Gastroesophageal sphincter (tissue), 4 donors: ENCODE measurements around the gene MAP3K20. TPM values are rescaled to one million over a fixed set of nuclear protein-coding genes. Genes with fewer than 3 reads are reported as not detected.
A peak's percentile ranks its signal among the peaks of the same experiment; 100 is the strongest.

Source experiments
- ATAC-seq: fragments of 150-250 bp; one replicate; pipeline ENCODE4 v1.9.1; 2016; ENCODE audit warnings: mild to moderate bottlenecking, moderate library complexity
- H3K27ac ChIP-seq, 4 donors: fragments of 200-600 bp; sonication (generic) in 3 of 4; 1 replicate in 3 of 4; 2 replicates in 1 of 4; pipeline ENCODE4 v1.5.1; 2016 to 2019
- H3K27me3 ChIP-seq: fragments of 200-600 bp; sonication (generic); one replicate; pipeline ENCODE4 v1.5.1; 2019
- H3K36me3 ChIP-seq, 2 donors: fragments of 200-600 bp; sonication (generic); one replicate each; pipeline ENCODE4 v1.5.1; 2019; ENCODE audit warnings: control low read depth in 1 of 2
- H3K4me1 ChIP-seq, 3 donors: fragments of 200-600 bp; sonication (generic); 1 replicate in 2 of 3; 2 replicates in 1 of 3; pipeline ENCODE4 v1.5.1; 2016 to 2019; ENCODE audit warnings: control low read depth in 2 of 3
- H3K4me3 ChIP-seq, 2 donors: fragments of 200-600 bp; sonication (generic); one replicate each; pipeline ENCODE4 v1.5.1; 2019; ENCODE audit warnings: mild to moderate bottlenecking in 1 of 2, moderate library complexity in 1 of 2
- H3K9me3 ChIP-seq, 3 donors: fragments of 200-600 bp; sonication (generic); one replicate each; pipeline ENCODE4 v1.5.1; 2017 to 2019; ENCODE audit warnings: control low read depth in 2 of 3
- EP300 ChIP-seq: sonication (generic); formaldehyde crosslinking; IDR thresholded peaks from one replicate; pipeline ENCODE4 v1.6.1; 2017; ENCODE audit warnings: antibody characterized with exemption, mild to moderate bottlenecking
- POLR2A ChIP-seq, 2 donors: fragments of 450-650 bp; IDR thresholded peaks; one replicate each; pipeline ENCODE4 v1.6.1; 2017; ENCODE audit warnings: antibody characterized with exemption in 2 of 2, mild to moderate bottlenecking in 2 of 2, moderate library complexity in 1 of 2
- POLR2AphosphoS5 ChIP-seq: sonication (generic); formaldehyde crosslinking; IDR thresholded peaks from one replicate; pipeline ENCODE4 v1.6.1; 2017; ENCODE audit warnings: antibody characterized with exemption
- WGBS, 2 donors: methylation state at CpG; one replicate each; pipeline ENCODE4 v1.1.5; 2018; ENCODE audit warnings: low coverage in 1 of 2; 5-methylcytosine and 5-hydroxymethylcytosine counted together
- total RNA-seq, 4 donors: library from RNA; depleted of rRNA; stranded (reverse); fragments of >200 nt; gene quantifications; one replicate each; pipeline ENCODE4 v1.1.0, GENCODE V29; 2016
- TF ChIP-seq, protein P1 (sequence below), 4 experiments: fragments of 200-600 bp in 2 of 4; fragments of 450-650 bp in 2 of 4; sonication (generic) in 1 of 4; IDR thresholded peaks; one replicate each; pipeline ENCODE4 v1.5.1; 2017 to 2019; ENCODE audit warnings: antibody characterized with exemption in 4 of 4, mild to moderate bottlenecking in 2 of 4, moderate library complexity in 2 of 4

The MAP3K20 gene
- total RNA-seq, 4 donors from 2014 or later, result 318 to 496 (median 327) TPM

DNA sequence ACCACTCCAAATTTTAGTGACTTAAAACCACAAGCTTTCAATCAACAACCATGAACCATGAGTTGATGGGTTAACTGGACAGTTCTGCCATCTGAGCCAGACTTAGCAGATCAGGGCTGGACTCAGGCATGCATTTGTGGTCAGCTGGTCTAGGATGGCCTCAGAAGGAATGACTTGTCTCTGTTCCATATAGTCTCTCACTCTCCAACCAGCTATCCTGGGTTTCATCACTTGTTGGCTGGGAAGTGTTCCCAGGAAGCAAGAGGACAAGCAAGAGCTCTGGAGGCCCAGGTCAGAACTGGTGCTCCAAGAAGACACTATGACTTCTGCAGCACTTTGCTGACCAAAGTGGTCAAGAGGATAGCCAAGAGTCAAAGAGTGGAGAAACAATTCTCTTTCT, 17.5 kb upstream of the MAP3K20 start:
- no peak overlapping the region for H3K27ac ChIP-seq
- peak; percentile 45 for ATAC-seq

GRCh38 chr2:173058673-173059072, 17.0 kb upstream of the MAP3K20 start:
- no peak overlapping the region for H3K27ac ChIP-seq
- ATAC-seq, result no peak

More for the DNA sequence above, 17.5 kb upstream of the MAP3K20 start:
- Histone ChIP-seq H3K4me3 (no peak overlapping the region), H3K27me3 (no peaks in the 10 kb centered on the region), H3K9me3 (no peaks in the 10 kb centered on the region), H3K36me3 (no peaks in the 10 kb centered on the region), H3K4me1 (peaks cover 0 to 4% (median 2%) of the 10 kb centered on the region in 3 donors)
- TF ChIP-seq EP300, result no peak
- no peak for TF ChIP-seq POLR2AphosphoS5
- TF ChIP-seq POLR2A (IDR thresholded peaks at IDR 0.05), result no peak
- TF ChIP-seq, protein P1, sequence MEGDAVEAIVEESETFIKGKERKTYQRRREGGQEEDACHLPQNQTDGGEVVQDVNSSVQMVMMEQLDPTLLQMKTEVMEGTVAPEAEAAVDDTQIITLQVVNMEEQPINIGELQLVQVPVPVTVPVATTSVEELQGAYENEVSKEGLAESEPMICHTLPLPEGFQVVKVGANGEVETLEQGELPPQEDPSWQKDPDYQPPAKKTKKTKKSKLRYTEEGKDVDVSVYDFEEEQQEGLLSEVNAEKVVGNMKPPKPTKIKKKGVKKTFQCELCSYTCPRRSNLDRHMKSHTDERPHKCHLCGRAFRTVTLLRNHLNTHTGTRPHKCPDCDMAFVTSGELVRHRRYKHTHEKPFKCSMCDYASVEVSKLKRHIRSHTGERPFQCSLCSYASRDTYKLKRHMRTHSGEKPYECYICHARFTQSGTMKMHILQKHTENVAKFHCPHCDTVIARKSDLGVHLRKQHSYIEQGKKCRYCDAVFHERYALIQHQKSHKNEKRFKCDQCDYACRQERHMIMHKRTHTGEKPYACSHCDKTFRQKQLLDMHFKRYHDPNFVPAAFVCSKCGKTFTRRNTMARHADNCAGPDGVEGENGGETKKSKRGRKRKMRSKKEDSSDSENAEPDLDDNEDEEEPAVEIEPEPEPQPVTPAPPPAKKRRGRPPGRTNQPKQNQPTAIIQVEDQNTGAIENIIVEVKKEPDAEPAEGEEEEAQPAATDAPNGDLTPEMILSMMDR (IDR thresholded peaks at IDR 0.05), result no peak

DNA sequence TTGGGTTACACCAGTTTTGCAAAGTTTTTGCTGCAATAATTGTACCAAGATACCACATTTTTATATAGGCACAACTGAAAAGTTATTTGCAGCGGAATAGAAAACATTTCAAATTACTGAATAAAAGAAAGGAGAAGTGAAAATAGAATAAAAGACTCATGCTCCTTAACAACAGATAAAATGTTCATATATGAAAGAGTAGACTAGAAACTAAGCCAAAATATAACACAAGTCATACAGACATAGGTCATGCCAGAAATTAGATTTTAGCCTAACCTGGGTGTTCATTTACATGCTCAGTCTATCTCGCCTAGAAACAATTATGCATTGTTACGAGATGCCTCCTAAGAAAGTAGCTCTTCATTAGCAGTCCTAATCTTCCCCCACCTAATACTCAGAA, 16.4 kb upstream of the MAP3K20 start:
- ATAC-seq, result no peak
- TF ChIP-seq EP300, result no peak
- TF ChIP-seq POLR2AphosphoS5, result no peak
- TF ChIP-seq, protein P1 (IDR thresholded peaks at IDR 0.05), result no peak
- TF ChIP-seq POLR2A (IDR thresholded peaks at IDR 0.05), result no peak
- Histone ChIP-seq H3K27me3 (no peaks in the 10 kb centered on the region), H3K36me3 (no peaks in the 10 kb centered on the region), H3K4me1 (peaks cover 0 to 8% (median 4%) of the 10 kb centered on the region in 3 donors), H3K27ac (no peak overlapping the region), H3K9me3 (no peaks in the 10 kb centered on the region), H3K4me3 (no peak overlapping the region)
- 92% methylated on average over 2 to 3 of the region's 3 CpGs for WGBS, 2 donors

More at GRCh38 chr2:173058673-173059072, 17.0 kb upstream of the MAP3K20 start:
- Histone ChIP-seq H3K4me1 (peaks cover 0 to 4% (median 2%) of the 10 kb centered on the region in 3 donors), H3K9me3 (no peaks in the 10 kb centered on the region), H3K36me3 (no peaks in the 10 kb centered on the region), H3K4me3 (no peak overlapping the region), H3K27me3 (no peaks in the 10 kb centered on the region)
- TF ChIP-seq, protein P1 (IDR thresholded peaks at IDR 0.05), result no peak
- no peak for TF ChIP-seq POLR2A (IDR thresholded peaks at IDR 0.05)
- TF ChIP-seq EP300, result no peak
- no peak for TF ChIP-seq POLR2AphosphoS5
- WGBS, 2 donors, result 100% methylated on average over 2 of the region's 2 CpGs; no CpG with 5 or more reads in 1 of the 2 donors

GRCh38 chr2:173059971-173060461, 15.6 kb upstream of the MAP3K20 start:
- no peaks in the 10 kb centered on the region for H3K9me3 ChIP-seq
- TF ChIP-seq POLR2AphosphoS5 (no peak), EP300 (no peak), POLR2A (IDR thresholded peaks at IDR 0.05) (no peak)
- TF ChIP-seq, protein P1 (IDR thresholded peaks at IDR 0.05), result no peak
- ATAC-seq, result peak; percentile 32
- peak overlapping the region in 1 of 4 donors; percentile 37 for H3K27ac ChIP-seq
- no peaks in the 10 kb centered on the region for H3K27me3 ChIP-seq
- H3K4me3 ChIP-seq, result no peak overlapping the region
- H3K4me1 ChIP-seq, result peaks cover 0 to 8% (median 4%) of the 10 kb centered on the region in 3 donors
- no peaks in the 10 kb centered on the region for H3K36me3 ChIP-seq
- WGBS, 2 donors, result 31 to 41% methylated on average over 5 of the region's 5 CpGs

- Histone ChIP-seq H3K4me1 (peaks cover 0 to 8% (median 4%) of the 10 kb centered on the region in 3 donors), H3K9me3 (no peaks in the 10 kb centered on the region), H3K27me3 (no peaks in the 10 kb centered on the region), H3K4me3 (no peak overlapping the region), H3K36me3 (no peaks in the 10 kb centered on the region), H3K27ac (no peak overlapping the region)
- no peak for ATAC-seq
- TF ChIP-seq, protein P1 (IDR thresholded peaks at IDR 0.05), result no peak
- TF ChIP-seq EP300 (no peak), POLR2AphosphoS5 (no peak), POLR2A (IDR thresholded peaks at IDR 0.05) (no peak)
- WGBS, 2 donors, result 49% methylated on average over 2 of the region's 4 CpGs; no CpG with 5 or more reads in 1 of the 2 donors
Observed at GRCh38 chr2:173062801-173063200, 12.8 kb upstream of the MAP3K20 start.
